Stimulated activated CD4-positive, alpha-beta T cell treated with anti-CD3 and anti-CD28 coated beads, Interleukin-12 subunit alpha, Interleukin-12 subunit beta, amount 100 ng/mL, for 24 hours (primary cell): ENCODE results near the gene NBPF12.
A peak's percentile ranks its signal among the peaks of the same experiment; 100 is the strongest.
"Not testable (repeated sequence)": the region's sequence is repeated elsewhere in the genome, so short reads cannot be mapped to it uniquely, and the experiment has no call there.

ENCODE experiments used
- DNase-seq, 2 experiments: peaks; one replicate each; pipeline ENCODE4 v3.0.0-alpha.2; 2020; ENCODE audit warnings: low read depth in 2 of 2

The NBPF12 gene, protein sequence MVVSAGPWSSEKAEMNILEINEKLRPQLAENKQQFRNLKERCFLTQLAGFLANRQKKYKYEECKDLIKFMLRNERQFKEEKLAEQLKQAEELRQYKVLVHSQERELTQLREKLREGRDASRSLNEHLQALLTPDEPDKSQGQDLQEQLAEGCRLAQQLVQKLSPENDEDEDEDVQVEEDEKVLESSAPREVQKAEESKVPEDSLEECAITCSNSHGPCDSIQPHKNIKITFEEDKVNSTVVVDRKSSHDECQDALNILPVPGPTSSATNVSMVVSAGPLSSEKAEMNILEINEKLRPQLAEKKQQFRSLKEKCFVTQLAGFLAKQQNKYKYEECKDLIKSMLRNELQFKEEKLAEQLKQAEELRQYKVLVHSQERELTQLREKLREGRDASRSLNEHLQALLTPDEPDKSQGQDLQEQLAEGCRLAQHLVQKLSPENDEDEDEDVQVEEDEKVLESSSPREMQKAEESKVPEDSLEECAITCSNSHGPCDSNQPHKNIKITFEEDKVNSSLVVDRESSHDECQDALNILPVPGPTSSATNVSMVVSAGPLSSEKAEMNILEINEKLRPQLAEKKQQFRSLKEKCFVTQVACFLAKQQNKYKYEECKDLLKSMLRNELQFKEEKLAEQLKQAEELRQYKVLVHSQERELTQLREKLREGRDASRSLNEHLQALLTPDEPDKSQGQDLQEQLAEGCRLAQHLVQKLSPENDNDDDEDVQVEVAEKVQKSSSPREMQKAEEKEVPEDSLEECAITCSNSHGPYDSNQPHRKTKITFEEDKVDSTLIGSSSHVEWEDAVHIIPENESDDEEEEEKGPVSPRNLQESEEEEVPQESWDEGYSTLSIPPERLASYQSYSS (N-terminal part only)

DNA sequence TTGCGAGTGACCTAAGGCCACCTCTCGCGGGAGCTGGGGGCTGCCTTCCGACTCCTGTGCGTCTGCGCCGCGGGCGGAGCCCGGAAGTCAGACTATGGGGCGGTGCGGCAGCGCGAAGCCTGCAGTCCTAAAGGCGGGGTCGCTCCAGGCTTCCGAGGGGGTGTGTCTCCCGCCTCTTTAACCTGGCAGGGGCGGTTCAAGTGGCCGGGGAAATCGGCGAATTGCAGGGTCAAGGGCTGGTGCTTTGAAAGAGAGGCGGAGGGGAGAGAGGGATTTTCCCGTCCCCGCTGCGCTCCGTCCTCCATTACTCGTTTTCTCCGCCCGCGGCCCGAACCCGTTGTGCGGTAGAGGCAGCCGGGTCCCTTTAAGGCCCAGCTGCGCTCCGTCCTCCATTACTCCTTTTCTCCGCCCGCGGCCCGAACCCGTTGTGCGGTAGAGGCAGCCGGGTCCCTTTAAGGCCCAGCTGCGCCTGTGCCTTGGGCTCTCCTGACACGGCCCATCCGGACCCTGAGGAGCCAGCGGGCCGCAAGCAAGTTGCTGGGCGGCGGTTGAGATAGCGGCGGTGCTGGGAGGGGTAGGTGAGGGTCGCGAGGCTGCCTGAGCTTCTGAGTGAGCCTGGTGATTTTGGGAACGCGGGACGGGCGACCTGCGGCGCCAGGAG, at the start of gene NBPF12:
Gene NBPF12 (plus strand): TSS at position 83 of the 661 bp plus-strand sequence. CDS start 21,820 bp downstream, outside the sequence.
- peak; percentile 71 to 75 for DNase-seq

DNA sequence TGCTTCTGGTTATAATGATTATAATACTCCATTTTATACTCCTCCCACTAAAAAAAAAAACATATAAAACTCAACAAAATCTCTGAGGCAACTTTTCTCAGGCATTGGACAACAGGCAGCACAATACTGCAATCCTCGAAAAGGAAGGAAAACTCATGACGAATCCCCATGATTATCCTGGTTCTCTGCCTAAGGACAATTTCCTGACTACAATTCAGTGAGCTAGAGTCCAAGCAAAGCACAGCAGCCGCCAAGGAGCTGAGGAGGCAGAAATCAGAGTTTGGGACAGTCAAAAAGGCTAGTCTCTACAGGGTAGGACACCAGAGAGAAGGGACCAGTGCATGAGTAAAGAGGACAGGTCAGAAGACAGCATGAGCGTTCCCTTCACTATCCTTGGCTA, 46.8 kb upstream of the NBPF12 start:
- DNase-seq, result not testable (repeated sequence)

DNA sequence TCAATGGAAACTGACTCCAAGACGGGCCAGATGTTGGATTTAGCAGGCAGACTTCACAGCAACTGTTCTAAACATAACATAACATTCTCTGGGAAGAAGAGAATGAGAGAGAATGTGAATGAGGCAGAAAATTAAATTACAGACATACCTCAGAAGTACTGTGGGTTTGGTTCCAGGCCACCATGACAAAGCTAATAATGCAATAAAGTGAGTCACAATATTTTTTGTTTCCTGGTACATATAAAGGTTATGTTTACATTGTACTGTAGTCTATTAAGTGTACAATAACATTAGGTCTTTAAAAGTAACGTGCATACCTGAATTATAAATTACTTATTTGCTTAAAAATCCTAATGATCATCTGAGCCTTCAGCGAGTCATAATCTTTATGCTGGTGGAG, 45.8 kb upstream of the NBPF12 start:
- DNase-seq, result not testable (repeated sequence)

DNA sequence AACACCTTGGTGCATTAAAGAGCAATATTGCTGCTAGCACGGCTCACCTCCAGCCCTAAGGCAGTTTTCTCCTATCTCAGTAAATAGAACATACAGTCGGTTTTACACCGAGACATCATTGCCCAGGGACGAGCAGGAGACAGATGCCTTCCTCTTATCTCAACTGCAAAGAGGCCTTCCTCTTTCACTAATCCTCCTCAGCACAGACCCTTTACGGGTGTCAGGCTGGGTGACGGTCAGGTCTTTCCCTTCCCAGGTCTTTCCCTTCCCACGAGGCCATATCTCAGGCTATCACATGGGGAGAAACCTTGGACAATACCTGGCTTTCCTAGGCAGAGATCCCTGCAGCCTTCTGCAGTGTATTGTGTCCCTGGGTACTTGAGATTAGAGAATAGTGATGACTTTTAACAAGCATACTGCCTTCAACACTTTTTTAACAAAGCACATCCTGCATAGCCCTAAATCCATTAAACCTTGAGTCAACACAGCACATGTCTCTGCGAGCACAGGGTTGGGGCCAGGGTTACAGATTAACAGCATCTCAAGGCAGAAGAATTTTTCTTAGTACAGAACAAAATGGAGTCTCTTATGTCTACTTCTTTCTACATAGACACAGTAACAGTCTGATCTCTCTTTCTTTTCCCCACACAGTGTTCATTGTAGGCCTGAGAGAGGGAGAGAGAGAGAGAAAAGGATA, 30.4 kb upstream of the NBPF12 start:
- DNase-seq, result not testable (repeated sequence)

DNA sequence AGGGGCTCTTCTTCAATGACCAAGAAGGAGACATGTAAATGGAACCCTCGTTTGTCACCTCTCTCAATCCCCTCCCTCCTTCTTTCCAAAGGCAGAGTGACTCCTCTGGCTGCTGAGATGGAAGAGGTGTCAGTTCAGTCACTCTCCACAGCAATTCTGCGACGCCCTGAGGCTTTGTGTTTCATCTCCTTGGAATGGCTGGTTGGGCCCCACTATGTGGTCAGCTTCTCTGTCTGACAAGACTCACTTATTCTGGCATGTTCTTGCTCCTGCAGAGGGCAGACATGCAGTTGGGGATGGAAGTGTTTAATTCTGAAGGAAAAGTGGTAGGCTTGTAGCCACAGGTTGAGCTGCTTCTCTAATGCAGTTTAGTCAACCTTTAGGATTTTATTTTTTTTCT, 25.1 kb upstream of the NBPF12 start:
- DNase-seq, result not testable (repeated sequence)

DNA sequence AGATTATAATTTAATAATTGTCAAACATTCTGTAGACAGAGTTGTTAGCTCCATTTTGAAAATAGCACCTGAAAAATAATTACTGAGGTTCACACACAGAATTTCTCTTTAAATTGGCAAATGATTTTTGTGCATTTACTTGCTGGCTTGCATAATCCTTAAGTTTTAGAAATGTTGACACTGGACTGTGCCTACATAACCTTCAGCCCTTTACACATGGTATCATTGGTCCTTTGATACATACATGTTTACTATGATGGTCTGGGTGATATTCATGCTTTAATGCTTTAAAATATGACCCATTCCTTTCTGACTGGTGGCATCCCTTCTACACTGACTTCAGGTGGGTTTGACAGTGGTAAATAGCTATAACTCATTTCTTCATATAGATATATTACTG, 17.3 kb upstream of the NBPF12 start:
- not testable (repeated sequence) for DNase-seq

DNA sequence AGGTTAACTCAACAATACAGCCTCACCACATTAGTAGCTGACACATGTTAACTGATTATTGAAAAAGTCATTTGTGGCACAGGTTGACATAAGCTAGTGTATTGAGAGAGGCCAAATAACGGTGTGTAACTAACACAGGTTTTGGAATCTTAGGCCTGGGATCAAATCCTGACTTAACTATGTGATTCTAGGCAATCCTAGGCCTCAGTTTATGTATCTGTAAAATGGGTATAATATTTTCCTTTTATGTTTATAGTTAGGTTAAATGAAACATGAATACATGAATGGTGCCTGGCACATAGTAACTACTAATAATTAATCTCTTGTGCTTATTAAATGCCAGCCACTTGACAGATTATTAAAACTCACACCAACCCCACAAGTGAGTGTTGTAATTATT, 15.5 kb upstream of the NBPF12 start:
- DNase-seq, result not testable (repeated sequence)

DNA sequence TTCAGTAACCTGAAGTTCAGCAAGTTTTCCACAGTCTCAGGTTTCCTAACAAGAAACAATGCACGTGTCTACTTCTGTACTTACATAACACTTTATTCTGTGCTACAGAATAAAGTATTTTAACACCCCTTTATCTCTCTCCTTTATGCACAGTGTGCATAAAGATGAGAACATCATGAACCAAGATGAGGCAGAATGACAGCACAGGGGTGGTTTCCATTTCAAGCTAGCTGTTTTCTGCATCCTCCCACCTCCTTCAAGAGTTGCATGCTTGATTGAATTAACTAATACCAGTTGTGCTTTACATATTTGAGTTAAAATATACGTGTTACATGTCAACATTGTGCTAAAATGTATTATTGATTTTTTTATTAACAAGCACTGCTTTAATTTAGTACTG, 14.0 kb upstream of the NBPF12 start:
- DNase-seq, result not testable (repeated sequence)

DNA sequence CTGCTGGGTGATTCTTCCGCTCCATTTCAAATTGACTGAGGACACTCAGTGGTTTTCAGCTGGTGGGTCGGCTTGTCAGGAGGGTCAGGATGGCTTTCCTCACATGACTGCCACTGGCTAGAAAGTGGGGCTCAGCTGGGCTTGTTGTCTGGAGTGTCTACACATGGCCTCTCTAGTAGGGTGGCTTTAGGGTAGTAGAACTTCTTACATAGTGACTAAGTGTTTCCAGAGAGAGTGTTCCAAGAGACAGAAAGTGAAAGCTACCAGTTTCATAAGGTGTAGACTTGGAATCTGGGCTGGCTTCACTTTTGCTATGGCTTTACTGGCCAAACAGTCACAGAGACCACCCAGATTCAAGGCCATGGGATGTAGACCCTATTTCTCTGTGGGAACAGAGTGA, 11.7 kb upstream of the NBPF12 start:
- DNase-seq, result not testable (repeated sequence)

DNA sequence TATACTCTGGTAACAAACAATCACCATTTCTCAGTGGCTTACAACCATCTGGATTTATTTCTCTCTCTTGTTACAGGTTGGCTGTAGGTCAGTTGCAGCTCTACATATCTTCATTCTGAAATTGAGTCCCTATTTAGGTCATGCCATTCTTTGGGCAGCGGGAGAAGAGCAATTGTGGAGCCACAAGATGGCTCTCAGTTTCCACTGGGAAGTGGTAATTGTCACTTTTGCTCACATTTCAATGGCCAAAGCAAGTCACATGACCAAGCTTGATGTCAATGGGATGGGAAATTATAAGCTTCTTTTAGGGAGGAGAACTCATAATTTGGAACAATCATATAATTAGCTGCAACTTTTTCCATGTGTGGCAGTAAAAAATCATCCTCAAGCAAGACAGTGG, 7.9 kb upstream of the NBPF12 start:
- not testable (repeated sequence) for DNase-seq

DNA sequence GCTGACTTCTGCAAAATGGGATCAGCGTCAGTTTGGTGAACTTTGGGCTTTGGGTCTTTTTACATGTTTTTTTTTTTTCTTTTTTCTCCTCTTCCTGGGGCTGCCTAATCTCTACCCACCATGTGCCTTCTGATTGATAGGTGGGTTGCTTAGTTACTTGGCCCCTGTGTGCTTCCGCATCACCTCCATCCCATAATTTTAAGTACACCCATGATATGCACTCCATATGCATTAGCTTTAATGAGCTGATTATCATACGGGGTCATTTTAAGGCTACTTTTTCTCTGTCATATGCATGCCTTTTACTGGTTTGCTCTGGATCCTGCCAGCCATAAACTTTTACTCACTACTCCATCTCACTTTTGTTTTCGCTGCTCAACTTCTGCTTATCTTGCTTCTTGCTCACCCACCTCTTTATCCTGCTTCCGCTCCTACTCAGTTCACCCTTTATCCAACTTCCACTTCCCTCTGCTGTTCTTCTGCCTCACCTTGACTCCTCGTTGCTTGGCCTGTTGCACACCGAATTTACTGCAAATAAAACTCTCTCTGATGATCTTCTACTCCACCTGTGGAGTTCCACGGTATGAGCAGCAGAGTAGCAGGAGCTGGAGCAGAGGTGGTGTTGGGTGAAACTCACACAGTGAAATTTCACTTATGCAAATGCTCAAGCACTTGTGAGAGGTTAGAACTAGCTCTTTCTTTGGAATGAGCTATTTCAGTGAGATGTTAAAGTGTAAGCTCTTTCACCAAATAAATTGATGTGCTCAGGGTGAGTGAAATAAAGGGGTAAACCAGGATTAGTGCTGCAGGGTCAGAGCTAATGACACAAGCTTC, 3.5 kb upstream of the NBPF12 start:
- DNase-seq, result not testable (repeated sequence)

DNA sequence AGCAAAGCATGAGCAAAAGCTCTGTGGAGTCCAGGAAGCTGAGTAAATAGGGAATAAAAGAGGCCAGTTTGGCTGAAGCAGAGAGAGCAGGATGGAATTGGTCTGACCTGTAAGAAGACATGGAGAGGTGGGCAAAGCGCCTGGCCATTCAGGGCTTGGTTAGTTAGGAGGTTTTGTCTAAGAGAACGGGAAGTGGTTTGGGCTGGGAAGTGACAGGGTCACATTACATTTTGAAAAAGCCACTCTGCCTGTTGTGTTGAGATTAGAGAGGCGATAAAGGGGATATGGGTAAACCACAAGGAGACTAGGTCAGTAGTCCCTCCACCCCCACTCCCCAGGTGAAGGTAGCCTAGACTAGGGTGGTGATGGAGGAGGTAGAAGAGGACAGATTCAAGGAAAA, 662 bp upstream of the NBPF12 start:
- not testable (repeated sequence) for DNase-seq

DNA sequence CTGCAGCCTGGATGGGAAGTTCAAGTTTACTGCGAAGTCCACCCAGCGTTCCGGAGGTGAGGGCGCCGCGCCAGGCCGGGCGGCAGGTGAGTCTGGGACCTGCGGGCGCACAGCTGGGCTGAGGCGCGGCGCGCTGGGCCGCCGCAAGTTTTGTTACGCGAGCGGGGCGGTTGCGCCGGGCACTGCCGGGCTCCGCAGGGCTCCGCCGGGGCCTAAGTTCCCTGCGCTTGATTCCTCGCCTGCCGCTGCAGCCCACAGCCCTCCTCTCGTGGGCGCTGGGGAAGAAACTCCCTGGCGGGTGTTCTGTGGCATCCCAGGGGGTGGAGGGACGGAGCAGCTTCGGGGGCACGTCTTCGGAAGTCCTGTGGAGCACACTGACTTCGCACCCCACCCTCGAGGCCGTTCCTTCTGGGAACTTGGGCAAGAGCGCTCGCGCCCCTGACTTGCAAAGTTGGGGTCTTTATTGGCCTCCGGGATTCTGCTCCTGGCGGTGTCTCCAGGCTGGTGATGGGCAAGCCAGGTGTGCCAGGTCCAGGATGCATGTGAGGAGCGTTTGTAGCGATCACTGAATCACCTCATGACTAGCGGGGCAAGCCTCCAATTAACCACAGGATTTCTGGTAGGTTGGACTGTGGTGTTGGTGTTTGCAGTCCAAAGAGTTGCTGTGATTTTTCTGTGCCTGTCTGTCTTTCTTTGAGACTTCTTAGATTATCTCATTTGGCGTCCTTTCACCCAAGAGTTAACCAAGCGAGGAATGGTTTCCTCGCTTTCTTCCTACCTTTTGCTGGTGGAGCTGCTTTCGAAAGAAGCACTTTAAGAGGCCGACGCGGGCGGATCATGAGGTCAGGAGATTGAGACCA, 1.0 kb downstream of the NBPF12 start:
- DNase-seq, result peak in 1 of 2 experiments; percentile 13

DNA sequence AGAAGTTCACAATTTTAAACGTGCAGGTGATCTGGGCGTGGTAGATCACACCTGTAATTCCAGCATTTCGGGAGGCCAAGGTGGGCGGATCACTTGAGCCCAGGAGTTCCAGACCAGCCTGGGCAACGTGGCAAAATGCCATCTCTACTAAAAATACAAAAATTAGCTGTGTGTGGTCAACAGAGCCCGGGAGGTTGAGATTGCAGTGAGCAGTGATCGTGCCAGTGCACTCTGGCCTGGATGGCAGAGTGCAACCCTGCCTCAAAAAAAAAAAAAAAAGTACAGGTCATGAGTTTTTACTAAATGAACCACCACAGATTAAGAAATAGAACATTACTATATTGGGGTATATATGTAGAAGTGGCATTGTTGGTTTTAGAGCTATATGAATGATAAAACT, 2.2 kb downstream of the NBPF12 start:
- DNase-seq, result not testable (repeated sequence)

DNA sequence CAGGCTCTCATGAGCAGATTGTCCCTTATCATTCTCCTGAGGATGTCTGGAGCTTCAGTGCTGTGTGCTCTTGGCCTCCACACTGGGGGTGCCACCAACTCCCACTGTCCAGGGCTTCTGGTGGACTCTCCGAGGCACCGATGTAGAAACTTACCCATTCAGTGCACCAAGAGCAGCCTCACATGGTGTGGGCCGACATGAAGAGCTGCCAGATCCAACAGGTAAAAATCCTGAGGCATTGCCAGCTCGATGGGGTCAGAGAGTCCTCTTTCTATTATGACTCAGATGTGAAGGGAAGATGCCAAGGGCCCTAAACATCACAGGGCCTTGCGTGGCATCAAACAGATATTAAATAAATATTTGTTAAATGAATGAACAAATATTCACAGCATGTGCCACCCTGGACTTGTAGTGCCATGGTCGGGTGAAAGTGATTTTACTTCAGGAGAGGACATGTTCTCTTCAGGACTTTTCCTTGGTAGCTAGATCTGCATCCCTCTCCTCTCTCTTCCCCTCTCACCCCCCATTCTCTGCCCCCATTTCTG, 5.3 kb downstream of the NBPF12 start:
- not testable (repeated sequence) for DNase-seq

DNA sequence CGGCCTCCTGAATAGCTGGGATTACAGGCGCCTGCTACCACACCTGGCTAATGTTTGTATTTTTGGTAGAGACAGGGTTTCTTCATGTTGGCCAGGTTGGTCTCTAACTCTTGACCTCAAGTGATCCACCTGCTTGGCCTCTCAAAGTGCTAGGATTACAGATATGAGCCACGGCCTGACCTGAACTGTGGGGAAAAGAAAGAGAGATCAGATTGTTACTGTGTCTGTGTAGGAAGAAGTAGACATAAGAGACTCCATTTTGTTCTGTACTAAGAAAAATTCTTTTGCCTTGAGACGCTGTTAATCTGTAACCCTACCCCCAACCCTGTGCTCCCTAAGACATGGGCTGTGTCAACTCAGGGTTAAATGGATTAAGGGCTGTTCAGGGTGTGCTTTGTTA, 10.0 kb downstream of the NBPF12 start:
- not testable (repeated sequence) for DNase-seq

DNA sequence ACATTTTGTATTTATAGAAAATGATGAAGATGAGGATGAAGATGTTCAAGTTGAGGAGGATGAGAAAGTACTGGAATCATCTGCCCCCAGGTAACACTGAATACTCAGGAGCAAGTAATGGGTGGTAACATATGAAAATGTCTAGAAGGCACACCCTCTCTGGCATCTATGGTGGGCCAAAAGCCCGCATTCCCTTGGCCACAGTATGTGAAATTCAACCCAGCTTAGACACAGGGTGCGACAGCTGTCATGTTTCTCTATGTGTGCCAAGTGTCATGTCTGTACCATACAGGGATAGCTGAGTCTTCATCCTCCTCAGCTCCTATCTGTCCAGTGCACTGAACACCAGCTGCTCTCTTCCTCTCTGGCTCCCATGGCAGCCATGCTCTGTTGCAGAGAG, 26.2 kb downstream of the NBPF12 start:
- not testable (repeated sequence) for DNase-seq

DNA sequence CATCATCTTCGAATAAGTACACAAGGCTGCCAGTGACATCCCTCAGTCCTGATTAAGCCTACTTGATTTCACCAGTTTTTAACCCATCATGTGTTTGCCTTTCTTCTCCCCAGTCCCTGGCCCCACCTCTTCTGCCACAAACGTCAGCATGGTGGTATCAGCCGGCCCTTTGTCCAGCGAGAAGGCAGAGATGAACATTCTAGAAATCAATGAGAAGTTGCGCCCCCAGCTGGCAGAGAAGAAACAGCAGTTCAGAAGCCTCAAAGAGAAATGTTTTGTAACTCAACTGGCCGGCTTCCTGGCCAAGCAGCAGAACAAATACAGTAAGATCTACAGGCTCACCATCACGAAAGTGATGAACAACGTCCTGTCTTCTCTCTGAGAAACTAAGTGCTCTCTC, 28.2 kb downstream of the NBPF12 start:
- DNase-seq, result not testable (repeated sequence)

DNA sequence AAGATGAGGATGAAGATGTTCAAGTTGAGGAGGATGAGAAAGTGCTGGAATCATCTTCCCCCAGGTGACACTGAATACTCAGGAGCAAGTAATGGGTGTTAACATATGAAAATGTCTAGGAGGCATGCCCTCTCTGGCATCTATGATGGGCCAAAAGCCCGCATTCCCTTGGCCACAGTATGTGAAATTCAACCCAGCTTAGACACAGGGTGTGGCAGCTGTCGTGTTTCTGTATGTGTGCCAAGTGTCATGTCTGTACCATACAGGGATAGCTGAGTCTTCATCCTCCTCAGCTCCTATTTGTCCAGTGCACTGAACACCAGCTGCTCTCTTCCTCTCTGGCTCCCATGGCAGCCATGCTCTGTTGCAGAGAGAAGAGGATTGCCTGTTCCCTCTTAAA, 32.5 kb downstream of the NBPF12 start:
- not testable (repeated sequence) for DNase-seq
